Gastroesophageal sphincter (tissue), 3 donors: ENCODE measurements around the gene EIF3B.

Experiments used
- CTCF ChIP-seq, 4 experiments: fragments of 200-600 bp in 2 of 4; fragments of 450-650 bp in 2 of 4; sonication (generic) in 1 of 4; IDR thresholded peaks; one replicate each; pipeline ENCODE4 v1.5.1; 2017 to 2019; ENCODE audit warnings: antibody characterized with exemption in 4 of 4, mild to moderate bottlenecking in 2 of 4, moderate library complexity in 2 of 4
- EP300 ChIP-seq: sonication (generic); formaldehyde crosslinking; IDR thresholded peaks from one replicate; pipeline ENCODE4 v1.6.1; 2017; ENCODE audit warnings: antibody characterized with exemption, mild to moderate bottlenecking
- POLR2A ChIP-seq, 2 donors: fragments of 450-650 bp; IDR thresholded peaks; one replicate each; pipeline ENCODE4 v1.6.1; 2017; ENCODE audit warnings: antibody characterized with exemption in 2 of 2, mild to moderate bottlenecking in 2 of 2, moderate library complexity in 1 of 2

GRCh38 chr7:2420216-2420933 is 65.7 kb downstream of the EIF3B start:
- no peak for TF ChIP-seq POLR2A (IDR thresholded peaks at IDR 0.05)
- no peak for TF ChIP-seq CTCF (IDR thresholded peaks at IDR 0.05)
- TF ChIP-seq EP300, result no peak
